Mesenteric fat pad (tissue), 1 donor: ENCODE measurements around the gene YTHDF1. TPM values are rescaled to one million over a fixed set of nuclear protein-coding genes. Genes with fewer than 3 reads are reported as not detected.
"Not testable (repeated sequence)": the region's sequence is repeated elsewhere in the genome, so short reads cannot be mapped to it uniquely, and the experiment has no call there.

ENCODE experiments used
- DNase-seq: peaks from one replicate; pipeline ENCODE4 v3.0.0-alpha.2; 2020; ENCODE audit warnings: low spot score
- long read RNA-seq: library from polyadenylated mRNA; unstranded; transcript quantifications from one replicate; pipeline ENCODE4 v2.0.0, GENCODE V29; 2020
- total RNA-seq: library from RNA; stranded (reverse); fragmentation: NEBNext Ultra II Directional; extraction: Animal tissue kit (Norgen Biotek cat#: 25700); gene quantifications from one replicate; pipeline ENCODE4 v1.2.1, GENCODE V29; 2021
- donor health status: DM: yes; HTN: yes; CAD: no.

YTHDF1 gene
- total RNA-seq: 33.6 TPM
- long read RNA-seq, partial matches to known transcripts: 45 of 51 reads
- long read RNA-seq, other reads (novel, unspliced or antisense): 6 of 51 reads

GRCh38 chr20:63216041-63216848 lies at the start of gene YTHDF1:
YTHDF1 (minus strand) TSS chr20:63216131; CDS start chr20:63215892, 239 bp downstream.
- DNase-seq: peak; percentile 98

- DNase-seq: no peak
These were observed 48.6 kb upstream of the YTHDF1 start for GRCh38 chr20:63264519-63264918.

- DNase-seq: no peak
These were observed 48.1 kb upstream of the YTHDF1 start for GRCh38 chr20:63264000-63264399.

- DNase-seq: no peak
These were observed 46.9 kb upstream of the YTHDF1 start for GRCh38 chr20:63262836-63263235.

GRCh38 chr20:63261795-63262528 lies 46.0 kb upstream of the YTHDF1 start:
- DNase-seq: no peak

- no peak for DNase-seq
These were observed 45.3 kb upstream of the YTHDF1 start for GRCh38 chr20:63261060-63261794.

- DNase-seq: no peak
These were observed 44.6 kb upstream of the YTHDF1 start for GRCh38 chr20:63260521-63260920.

- no peak for DNase-seq
These were observed 44.0 kb upstream of the YTHDF1 start for GRCh38 chr20:63259734-63260460.

GRCh38 chr20:63258781-63259180 lies 42.9 kb upstream of the YTHDF1 start:
- no peak for DNase-seq

- DNase-seq: no peak
These were observed 41.7 kb upstream of the YTHDF1 start for GRCh38 chr20:63257629-63258028.

GRCh38 chr20:63256954-63257353 lies 41.0 kb upstream of the YTHDF1 start:
- no peak for DNase-seq

GRCh38 chr20:63255931-63256704 lies 40.2 kb upstream of the YTHDF1 start:
- no peak for DNase-seq

- DNase-seq: no peak
These were observed 38.9 kb upstream of the YTHDF1 start for GRCh38 chr20:63254606-63255384.

GRCh38 chr20:63254232-63254605 lies 38.3 kb upstream of the YTHDF1 start, which contains the start of gene NKAIN4:
NKAIN4 (minus strand) TSS chr20:63254463; CDS start chr20:63254450, 13 bp downstream.
- DNase-seq: no peak

GRCh38 chr20:63253438-63254231 lies 37.7 kb upstream of the YTHDF1 start:
- no peak for DNase-seq

- DNase-seq: no peak
These were observed 37.1 kb upstream of the YTHDF1 start for GRCh38 chr20:63253065-63253437.

GRCh38 chr20:63252284-63252711 lies 36.4 kb upstream of the YTHDF1 start:
- DNase-seq: no peak

- not testable (repeated sequence) for DNase-seq
These were observed 35.4 kb upstream of the YTHDF1 start for GRCh38 chr20:63251350-63251749.
